Fibroblast of lung (primary cell): ENCODE measurements around the gene CAMTA1.

Experiments used
- EZH2 ChIP-seq: IDR thresholded peaks from 2 replicates; pipeline ENCODE4 v1.5.1; 2012; ENCODE audit warnings: low read length, control low read depth, mild to moderate bottlenecking; ENCODE audit errors: missing control alignments
- TF ChIP-seq, protein P1 (sequence below), 2 donors: IDR thresholded peaks in 1 of 2; conservative IDR thresholded peaks in 1 of 2; 1 replicate in 1 of 2; 2 replicates in 1 of 2; pipeline ENCODE4 v1.5.1; 2011 to 2012; ENCODE audit warnings: low read length in 2 of 2, control low read depth in 1 of 2, inconsistent platforms in 1 of 2, low read depth in 1 of 2, mild to moderate bottlenecking in 1 of 2

DNA sequence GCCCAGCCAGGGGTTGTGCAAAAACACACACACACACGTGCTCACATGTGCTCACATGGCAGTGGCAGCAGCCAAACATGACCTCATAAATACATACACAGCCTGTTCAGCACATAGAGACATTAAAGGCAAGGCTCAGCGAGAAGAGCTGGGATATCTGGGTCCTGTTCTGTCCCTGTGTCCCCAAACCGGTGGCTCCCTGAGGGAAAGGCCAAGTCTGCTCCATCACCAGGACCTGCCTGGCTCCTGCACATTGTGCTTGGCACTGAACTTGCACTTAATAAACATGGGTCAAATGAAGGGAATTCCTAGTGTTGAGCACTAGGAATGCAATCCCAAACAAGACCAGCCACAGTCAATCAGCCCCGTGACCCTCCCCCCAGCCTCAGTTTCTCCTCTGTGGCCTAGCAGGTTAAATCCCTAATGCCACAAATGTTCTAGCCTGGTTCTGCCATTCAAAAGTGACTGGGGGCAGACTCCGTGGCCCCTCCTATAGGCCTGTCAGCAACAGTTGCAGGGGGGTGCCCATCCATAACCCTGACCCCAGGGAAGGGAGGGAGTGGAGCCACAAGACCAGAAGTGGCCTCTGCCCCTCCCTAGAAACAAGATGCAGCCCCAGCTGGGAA, 825.0 kb downstream of the CAMTA1 start:
- TF ChIP-seq, protein P1, sequence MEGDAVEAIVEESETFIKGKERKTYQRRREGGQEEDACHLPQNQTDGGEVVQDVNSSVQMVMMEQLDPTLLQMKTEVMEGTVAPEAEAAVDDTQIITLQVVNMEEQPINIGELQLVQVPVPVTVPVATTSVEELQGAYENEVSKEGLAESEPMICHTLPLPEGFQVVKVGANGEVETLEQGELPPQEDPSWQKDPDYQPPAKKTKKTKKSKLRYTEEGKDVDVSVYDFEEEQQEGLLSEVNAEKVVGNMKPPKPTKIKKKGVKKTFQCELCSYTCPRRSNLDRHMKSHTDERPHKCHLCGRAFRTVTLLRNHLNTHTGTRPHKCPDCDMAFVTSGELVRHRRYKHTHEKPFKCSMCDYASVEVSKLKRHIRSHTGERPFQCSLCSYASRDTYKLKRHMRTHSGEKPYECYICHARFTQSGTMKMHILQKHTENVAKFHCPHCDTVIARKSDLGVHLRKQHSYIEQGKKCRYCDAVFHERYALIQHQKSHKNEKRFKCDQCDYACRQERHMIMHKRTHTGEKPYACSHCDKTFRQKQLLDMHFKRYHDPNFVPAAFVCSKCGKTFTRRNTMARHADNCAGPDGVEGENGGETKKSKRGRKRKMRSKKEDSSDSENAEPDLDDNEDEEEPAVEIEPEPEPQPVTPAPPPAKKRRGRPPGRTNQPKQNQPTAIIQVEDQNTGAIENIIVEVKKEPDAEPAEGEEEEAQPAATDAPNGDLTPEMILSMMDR (conservative IDR thresholded peaks at IDR 0.05 in 1 of 2, IDR thresholded peaks at IDR 0.05 in 1 of 2; ENCODE audit: low read depth in 1 of 2, low read length in 2 of 2), result no peak
- TF ChIP-seq EZH2, result no peak
